ENCODE data around the gene NID1. TPM values are rescaled to one million over a fixed set of nuclear protein-coding genes. Genes with fewer than 3 reads are reported as not detected.

NID1 gene
- total RNA-seq, 1 experiment from 2014 or later: 0.32 TPM

DNA sequence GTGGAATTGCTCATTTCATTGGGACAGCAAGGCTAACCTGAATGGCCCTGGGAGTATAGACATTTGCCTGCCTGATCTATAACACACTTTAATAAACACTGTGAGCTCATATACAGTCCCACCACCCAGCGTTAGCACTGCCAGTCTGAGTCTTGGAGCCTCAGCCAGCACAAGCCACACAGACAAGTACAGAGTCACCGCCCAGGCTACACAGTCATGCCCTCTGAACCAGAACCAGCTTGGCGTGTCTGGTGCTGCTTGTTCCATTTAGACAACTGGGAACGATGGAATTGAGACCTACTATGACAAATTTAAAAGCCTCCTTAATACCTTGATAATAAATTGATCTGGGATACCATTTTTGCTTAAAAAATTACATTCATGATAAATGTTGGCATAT is 31.6 kb downstream of the NID1 start (continued):
- TF ChIP-seq, protein P1, sequence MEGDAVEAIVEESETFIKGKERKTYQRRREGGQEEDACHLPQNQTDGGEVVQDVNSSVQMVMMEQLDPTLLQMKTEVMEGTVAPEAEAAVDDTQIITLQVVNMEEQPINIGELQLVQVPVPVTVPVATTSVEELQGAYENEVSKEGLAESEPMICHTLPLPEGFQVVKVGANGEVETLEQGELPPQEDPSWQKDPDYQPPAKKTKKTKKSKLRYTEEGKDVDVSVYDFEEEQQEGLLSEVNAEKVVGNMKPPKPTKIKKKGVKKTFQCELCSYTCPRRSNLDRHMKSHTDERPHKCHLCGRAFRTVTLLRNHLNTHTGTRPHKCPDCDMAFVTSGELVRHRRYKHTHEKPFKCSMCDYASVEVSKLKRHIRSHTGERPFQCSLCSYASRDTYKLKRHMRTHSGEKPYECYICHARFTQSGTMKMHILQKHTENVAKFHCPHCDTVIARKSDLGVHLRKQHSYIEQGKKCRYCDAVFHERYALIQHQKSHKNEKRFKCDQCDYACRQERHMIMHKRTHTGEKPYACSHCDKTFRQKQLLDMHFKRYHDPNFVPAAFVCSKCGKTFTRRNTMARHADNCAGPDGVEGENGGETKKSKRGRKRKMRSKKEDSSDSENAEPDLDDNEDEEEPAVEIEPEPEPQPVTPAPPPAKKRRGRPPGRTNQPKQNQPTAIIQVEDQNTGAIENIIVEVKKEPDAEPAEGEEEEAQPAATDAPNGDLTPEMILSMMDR (IDR thresholded peaks at IDR 0.05 in 2 of 3, conservative IDR thresholded peaks at IDR 0.05 in 1 of 3; ENCODE audit: borderline replicate concordance in 1 of 3, insufficient read depth in 1 of 3, low read depth in 2 of 3, low read length in 2 of 3): no peak
- TF ChIP-seq ZNF274 (IDR thresholded peaks at IDR 0.05; ENCODE audit: low read depth, low read length) (no peak), ZBTB33 (IDR thresholded peaks at IDR 0.05; ENCODE audit: extremely low read depth, insufficient replicate concordance, low read length) (no peak)

DNA sequence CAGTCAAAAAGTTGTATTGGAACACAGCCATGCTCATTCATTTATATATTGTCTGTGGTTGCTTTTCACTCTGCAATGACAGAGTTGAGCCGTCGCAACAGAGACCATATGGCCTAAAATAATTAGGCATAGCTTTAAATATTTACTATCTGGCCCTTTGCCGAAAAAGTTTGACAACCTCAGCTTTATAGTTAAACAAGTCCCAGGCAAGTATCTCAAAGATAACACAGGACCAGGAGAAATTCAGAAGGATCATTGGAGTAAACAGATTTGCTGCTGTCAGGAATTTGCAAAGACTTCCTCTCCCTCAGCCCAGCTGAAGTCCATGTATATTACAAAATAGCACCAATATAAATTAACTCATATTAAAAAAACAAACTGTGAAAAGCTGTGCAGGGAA is 34.4 kb downstream of the NID1 start:
- Histone ChIP-seq H3K4me2 (ENCODE audit: low read length) (no peak overlapping the region), H3K27ac (ENCODE audit: low read depth, low read length) (no peak overlapping the region), H2AFZ (ENCODE audit: low read depth, low read length, poor library complexity, severe bottlenecking) (no peak overlapping the region), H4K20me1 (ENCODE audit: insufficient read depth) (no peaks in the 10 kb centered on the region), H3K27me3 (ENCODE audit: insufficient read depth, low read length) (no peaks in the 10 kb centered on the region), H3K9me3 (ENCODE audit: control insufficient read depth in 1 of 2, insufficient read depth in 1 of 2, low read depth in 1 of 2, low read length in 2 of 2) (no peaks in the 10 kb centered on the region), H3K4me3 (replicated peaks in 1 of 2; ENCODE audit: low read depth in 1 of 2, low read length in 2 of 2) (no peak overlapping the region), H3K9ac (ENCODE audit: low read length) (no peak overlapping the region), H3K4me1 (ENCODE audit: control insufficient read depth in 1 of 2, insufficient read depth in 2 of 2, low read length in 2 of 2) (no peaks in the 10 kb centered on the region), H3K9me2 (ENCODE audit: insufficient read depth) (no peaks in the 10 kb centered on the region), H3K36me3 (ENCODE audit: control insufficient read depth in 1 of 2, insufficient read depth in 2 of 2, low read length in 2 of 2) (no peaks in the 10 kb centered on the region), H3K79me2 (ENCODE audit: insufficient read depth, low read length) (no peaks in the 10 kb centered on the region)
- RAD21 ChIA-PET (ENCODE audit: low non-redundant PET in 1 of 2, low total read pairs in 2 of 2, uncharacterized antibody in 2 of 2, unreplicated experiment in 2 of 2): no interaction called here
- BruUV-seq (replicated peaks): no TSS peak
- no peak for TF ChIP-seq POLR2A (IDR thresholded peaks at IDR 0.05; ENCODE audit: borderline replicate concordance, extremely low read depth, insufficient read depth, insufficient read length)
- TF ChIP-seq SIN3A (IDR thresholded peaks at IDR 0.05; ENCODE audit: low read depth): no peak
- no peak for TF ChIP-seq EGR1 (IDR thresholded peaks at IDR 0.05; ENCODE audit: low read depth)
- TF ChIP-seq RAD21 (IDR thresholded peaks at IDR 0.05; ENCODE audit: low read depth): no peak
- no peak for TF ChIP-seq EZH2 (IDR thresholded peaks at IDR 0.05)
- CTCF ChIA-PET: no interaction called here
- POLR2A ChIA-PET: no interaction called here
- intact Hi-C loops (cut with micrococcal nuclease): no loop called here
- ATAC-seq: no peak
- no peak for DNase-seq (ENCODE audit: low read depth, low spot score)

Data from HCT116 (cell line).